GM20431 (cell line): ENCODE measurements around the gene SYVN1.

Experiments
- in situ Hi-C: fragments of 300-500 bp; cut with MseI, MboI; formaldehyde crosslinking; loops from one replicate; pipeline ENCODE4 v1.15.0; 2020; ENCODE audit warnings: low sequenced_read_pairs; ENCODE audit not compliant: unreplicated experiment

The SYVN1 gene

GRCh38 chr11:65114538-65115171 is 19.7 kb downstream of the SYVN1 start:
- in situ Hi-C loops, result no loop called here

- in situ Hi-C loops, result no loop called here
Measured at GRCh38 chr11:65113839-65114238, 20.5 kb downstream of the SYVN1 start.

- in situ Hi-C loops, result no loop called here
Measured at GRCh38 chr11:65113361-65113756, 21.0 kb downstream of the SYVN1 start.

DNA sequence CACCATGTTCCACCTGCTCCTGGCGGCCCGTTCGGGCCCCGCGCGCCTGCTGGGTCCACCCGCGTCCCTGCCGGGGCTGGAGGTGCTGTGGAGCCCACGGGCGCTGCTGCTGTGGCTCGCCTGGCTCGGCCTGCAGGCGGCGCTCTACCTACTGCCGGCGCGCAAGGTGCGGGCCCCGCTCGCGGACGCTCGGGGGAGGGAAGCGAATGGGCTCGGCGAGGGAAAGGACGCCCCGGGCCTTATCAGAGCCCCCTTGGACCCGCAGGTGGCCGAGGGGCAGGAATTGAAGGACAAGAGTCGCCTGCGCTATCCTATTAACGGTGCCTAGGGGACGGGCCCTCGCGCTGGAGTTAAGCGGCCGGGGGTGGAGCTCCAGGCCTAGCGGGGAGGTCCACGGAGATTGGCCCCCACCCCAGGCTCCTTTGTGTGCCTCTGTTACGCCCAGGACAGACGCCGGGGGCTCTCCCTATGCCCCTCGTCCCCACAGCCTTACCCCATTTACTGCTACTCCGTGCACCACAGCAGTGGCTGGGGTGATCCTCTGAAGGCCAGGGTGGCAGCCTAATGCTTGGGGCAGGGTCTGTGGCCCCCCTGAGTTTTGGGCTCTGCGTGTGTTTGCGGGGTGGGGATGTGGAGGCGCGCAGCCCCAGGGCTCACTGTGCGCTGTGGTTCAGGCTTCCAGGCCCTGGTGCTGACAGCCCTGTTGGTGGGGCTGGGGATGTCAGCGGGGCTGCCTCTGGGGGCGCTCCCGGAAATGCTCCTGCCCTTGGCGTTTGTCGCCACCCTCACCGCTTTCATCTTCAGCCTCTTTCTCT is 21.6 kb downstream of the SYVN1 start:
- in situ Hi-C loops, result no loop called here

DNA sequence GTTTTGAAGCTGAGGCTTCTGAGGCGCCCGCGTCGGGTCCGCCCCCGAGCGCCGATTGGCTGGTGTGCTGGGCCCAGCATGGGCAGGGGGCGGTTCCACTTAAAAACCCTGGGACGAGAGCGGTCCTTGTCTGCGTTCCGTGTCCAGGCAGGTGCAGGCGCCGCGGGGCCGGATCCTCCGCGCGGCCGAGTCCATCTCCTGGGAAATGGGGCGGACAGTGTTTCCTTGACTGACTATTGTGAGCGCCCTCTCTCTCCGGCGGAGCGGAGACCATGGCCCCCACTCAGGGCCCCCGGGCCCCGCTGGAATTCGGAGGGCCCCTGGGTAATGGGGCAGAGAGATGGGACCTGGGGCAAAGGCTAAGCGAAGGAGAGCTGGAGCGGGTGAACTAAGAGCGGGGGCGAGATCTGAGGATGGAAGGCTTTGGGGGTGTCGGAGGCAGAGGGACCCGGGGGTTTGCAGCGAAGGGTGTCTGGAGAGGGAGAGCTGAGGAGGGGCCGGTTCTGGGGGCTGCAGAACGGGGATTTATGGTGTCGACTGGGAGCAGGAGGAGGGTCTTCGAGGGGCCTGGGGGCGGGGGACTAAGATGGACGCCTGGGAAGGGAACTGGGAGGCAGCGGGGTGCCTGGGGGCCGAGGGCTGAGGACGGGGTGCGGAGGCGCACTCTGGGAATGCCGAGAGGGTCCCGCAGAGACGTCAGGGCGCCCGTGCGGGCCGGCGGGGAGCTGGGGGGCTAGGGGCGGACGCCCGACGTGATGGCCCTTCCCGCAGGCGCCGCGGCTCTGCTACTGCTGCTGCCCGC is 22.4 kb downstream of the SYVN1 start, which contains the start of gene TM7SF2:
TM7SF2 (plus strand) TSS at position 129 of the 802 bp plus-strand sequence; CDS start at position 273, 144 bp downstream.
- in situ Hi-C loops, result no loop called here

DNA sequence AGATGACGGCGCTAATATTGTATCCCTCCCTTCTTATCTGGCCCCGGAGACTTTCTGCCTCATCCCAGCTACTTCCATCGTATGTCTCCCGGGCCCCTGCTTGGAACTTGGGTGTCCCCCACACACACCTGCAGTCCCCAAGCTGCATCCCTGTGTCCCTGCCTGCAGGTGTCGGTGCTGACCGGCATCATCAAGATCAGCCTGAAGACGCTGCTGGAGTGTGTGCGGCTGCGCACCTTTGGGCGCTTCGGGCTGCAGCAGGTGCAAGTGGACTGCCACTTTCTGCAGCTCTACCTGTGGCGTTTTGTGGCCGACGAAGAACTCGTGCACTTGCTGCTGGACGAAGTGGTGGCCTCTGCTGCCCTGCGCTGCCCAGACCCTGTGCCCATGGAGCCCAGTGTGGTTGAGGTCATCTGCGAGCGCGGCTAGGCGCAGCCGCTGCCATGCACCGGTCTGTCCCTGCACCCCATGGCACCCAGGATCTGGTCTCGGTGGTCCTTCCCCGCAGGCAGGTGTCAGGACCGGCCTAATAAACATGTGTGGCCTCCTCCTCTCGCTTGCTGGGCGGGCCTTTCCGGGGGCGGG is 23.1 kb downstream of the SYVN1 start:
- in situ Hi-C loops, result no loop called here

DNA sequence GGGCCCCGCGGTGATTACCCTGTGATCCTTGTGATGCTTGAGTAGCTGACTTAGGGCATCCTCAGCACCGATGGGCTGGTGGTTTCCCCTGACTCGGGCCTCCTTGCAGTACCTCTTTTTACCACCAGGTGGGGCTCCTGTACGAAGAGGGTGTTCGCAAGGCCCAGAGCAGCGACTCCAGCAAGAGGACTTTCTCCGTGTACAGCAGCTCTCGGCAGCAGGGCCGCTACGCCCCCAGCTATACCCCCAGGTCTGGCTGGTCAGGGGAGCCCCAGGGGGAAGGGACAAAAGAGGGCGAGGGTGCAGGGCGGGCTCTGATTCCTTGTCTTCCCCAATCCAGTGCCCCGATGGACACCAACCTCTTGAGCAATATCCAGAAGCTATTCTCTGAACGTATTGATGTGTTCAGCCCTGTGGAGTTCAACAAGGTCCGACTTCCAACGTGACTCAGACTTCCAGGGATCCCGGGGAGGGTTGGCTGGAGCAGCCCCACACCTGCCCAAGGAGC is 23.9 kb downstream of the SYVN1 start:
- in situ Hi-C loops, result no loop called here

DNA sequence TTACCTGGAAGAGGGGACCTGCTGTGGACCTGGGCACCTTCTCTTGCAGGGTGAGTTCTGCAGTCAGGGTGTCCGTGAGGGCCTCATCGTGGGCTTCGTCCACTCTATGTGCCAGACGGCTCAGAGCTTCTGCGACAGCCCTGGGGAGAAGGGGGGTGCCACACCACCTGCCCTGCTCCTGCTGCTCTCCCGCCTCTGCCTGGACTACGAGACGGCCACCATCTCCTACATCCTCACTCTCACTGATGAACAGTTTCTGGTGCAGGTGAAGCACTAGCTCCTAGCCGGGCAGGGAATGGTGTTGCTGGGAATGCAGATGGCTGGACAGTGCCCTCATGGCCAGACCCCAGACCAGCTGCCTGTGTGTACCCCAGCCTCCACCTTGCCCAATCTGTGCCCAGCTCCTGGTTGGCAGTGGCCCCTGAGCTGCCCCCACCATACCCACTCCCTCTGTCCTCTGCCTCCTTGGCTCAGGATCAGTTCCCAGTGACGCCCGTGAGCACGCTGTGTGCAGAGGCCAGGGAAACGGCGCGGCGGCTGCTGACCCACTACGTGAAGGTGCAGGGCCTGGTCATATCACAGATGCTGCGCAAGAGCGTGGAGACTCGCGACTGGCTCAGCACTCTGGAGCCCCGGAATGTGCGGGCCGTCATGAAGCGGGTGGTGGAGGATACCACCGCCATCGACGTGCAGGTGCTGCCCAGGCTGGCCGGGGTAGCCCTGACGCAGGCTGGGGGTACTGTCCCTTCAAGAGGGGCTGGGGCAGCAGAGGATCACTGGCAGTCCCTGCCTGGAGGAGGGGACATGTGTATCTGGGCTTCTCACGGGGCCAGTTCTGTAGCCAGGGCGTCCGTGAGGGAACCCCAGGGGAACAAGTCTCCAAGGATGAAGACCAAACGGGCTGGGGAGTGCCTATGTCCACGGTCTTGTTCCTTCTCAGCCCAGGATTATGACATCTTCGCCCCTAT is 24.8 kb downstream of the SYVN1 start:
- in situ Hi-C loops, result no loop called here

- in situ Hi-C loops, result no loop called here
Measured at GRCh38 chr11:65108469-65109123, 25.7 kb downstream of the SYVN1 start.

- in situ Hi-C loops, result no loop called here
Measured at GRCh38 chr11:65107751-65108468, 26.4 kb downstream of the SYVN1 start.

- in situ Hi-C loops, result no loop called here
Measured at GRCh38 chr11:65107078-65107477, 27.2 kb downstream of the SYVN1 start.

GRCh38 chr11:65104628-65105027 is 29.7 kb downstream of the SYVN1 start:
- in situ Hi-C loops, result no loop called here

DNA sequence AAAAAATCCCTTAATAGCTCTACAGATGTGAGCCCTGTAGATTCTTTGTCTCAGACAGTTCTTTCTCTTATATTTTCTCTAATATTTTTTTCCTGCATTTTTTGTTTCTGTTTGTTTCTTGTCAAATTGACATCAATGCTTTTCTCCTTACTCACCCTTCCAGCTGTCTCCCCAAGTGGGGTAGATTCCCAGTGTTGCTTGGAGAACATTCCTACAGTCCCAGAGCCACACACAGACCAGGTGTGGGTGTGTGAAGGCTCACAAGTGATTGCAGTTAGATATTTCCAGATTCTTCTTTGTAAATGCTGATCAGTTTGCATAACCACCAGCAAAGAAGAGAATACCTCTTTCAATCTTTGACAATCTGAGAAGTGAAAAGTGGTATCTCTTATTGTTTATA is 30.8 kb downstream of the SYVN1 start:
- in situ Hi-C loops, result no loop called here

- in situ Hi-C loops, result no loop called here
Measured at GRCh38 chr11:65102142-65103095, 31.9 kb downstream of the SYVN1 start.

DNA sequence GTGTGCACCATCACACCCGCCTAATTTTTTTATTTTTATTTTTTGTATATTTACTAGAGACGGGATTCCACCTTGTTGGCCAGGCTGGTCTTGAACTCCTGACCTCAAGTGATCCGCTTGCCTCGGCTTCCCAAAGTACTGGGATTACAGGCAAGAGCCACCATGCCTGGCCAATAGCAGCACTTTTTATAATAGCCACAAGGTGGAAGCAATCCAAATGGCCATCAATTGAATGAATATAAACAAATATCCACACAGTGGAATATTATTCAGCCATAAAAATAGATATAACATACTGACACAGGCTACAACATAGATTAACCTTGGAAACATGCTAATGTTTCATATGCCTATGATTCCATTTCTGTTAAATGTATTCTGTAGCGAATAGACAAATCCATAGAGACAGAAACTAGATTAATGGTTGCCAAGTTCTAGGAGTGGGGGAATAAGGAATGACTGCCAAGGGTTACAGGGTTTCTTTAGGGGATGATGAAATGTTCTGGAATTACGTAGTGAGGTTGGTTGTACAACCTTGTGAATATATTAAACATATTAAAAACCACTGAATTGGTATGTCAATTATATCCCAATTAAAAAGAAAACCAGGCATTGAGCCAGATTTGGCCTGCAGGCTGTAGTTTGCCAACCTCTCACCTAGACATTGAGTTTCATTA is 33.5 kb downstream of the SYVN1 start:
- in situ Hi-C loops, result no loop called here

- in situ Hi-C loops, result no loop called here
Measured at GRCh38 chr11:65096926-65097325, 37.4 kb downstream of the SYVN1 start.
